MG63 (cell line): ENCODE results near the gene PKP3. TPM values are rescaled to one million over a fixed set of nuclear protein-coding genes. Genes with fewer than 3 reads are reported as not detected.
"Not testable (repeated sequence)": the region's sequence is repeated elsewhere in the genome, so short reads cannot be mapped to it uniquely, and the experiment has no call there.

Source experiments
- DNase-seq: peaks from one replicate; pipeline ENCODE4 v3.0.0-alpha.2; 2020
- H3K27me3 ChIP-seq: fragments of 250-450 bp; sonication (Bioruptor Pico); 2 replicates; pipeline ENCODE4 v1.5.1; 2020; ENCODE audit warnings: mild to moderate bottlenecking, moderate library complexity
- H3K36me3 ChIP-seq: fragments of 250-450 bp; sonication (Bioruptor Pico); 2 replicates; pipeline ENCODE4 v1.5.1; 2020; ENCODE audit warnings: mild to moderate bottlenecking, moderate library complexity
- H3K4me3 ChIP-seq: fragments of 250-450 bp; sonication (Bioruptor Pico); 2 replicates; pipeline ENCODE4 v1.5.1; 2020; ENCODE audit warnings: mild to moderate bottlenecking, moderate library complexity
- H3K9me3 ChIP-seq: fragments of 250-450 bp; sonication (Bioruptor Pico); 2 replicates; pipeline ENCODE4 v1.5.1; 2020; ENCODE audit warnings: mild to moderate bottlenecking, moderate library complexity
- total RNA-seq: library from RNA; depleted of rRNA; stranded (reverse); fragments of >200 nt; shearing (Covaris generic); gene quantifications from 2 replicates; pipeline ENCODE4 v1.2.3, GENCODE V29; 2014; ENCODE audit warnings: low replicate concordance

Gene PKP3
- total RNA-seq, 1 experiment from 2014 or later = 24.1 TPM

GRCh38 chr11:410711-411110, 16.7 kb downstream of the PKP3 start:
- H3K9me3 ChIP-seq, DNase-seq, H3K36me3 ChIP-seq, H3K4me3 ChIP-seq, H3K27me3 ChIP-seq: not testable (repeated sequence)

GRCh38 chr11:411520-411919, 17.5 kb downstream of the PKP3 start:
- not testable (repeated sequence) for H3K27me3 ChIP-seq, H3K9me3 ChIP-seq, H3K36me3 ChIP-seq, DNase-seq, H3K4me3 ChIP-seq

GRCh38 chr11:412641-413119, 18.7 kb downstream of the PKP3 start:
- no peak for DNase-seq
- no peak overlapping the region for H3K4me3 ChIP-seq
- no peaks in the 10 kb centered on the region for H3K27me3 ChIP-seq
- no peaks in the 10 kb centered on the region for H3K9me3 ChIP-seq
- H3K36me3 ChIP-seq = no peaks in the 10 kb centered on the region

- no peaks in the 10 kb centered on the region for H3K9me3 ChIP-seq
- DNase-seq = no peak
- H3K4me3 ChIP-seq = no peak overlapping the region
- H3K27me3 ChIP-seq = no peaks in the 10 kb centered on the region
- H3K36me3 ChIP-seq = no peaks in the 10 kb centered on the region
Observed at GRCh38 chr11:413120-414081, 19.4 kb downstream of the PKP3 start.

- H3K36me3 ChIP-seq = no peaks in the 10 kb centered on the region
- H3K27me3 ChIP-seq = no peaks in the 10 kb centered on the region
- no peak overlapping the region for H3K4me3 ChIP-seq
- no peak for DNase-seq
- H3K9me3 ChIP-seq = no peaks in the 10 kb centered on the region
Observed at GRCh38 chr11:414318-414857, 20.4 kb downstream of the PKP3 start.

GRCh38 chr11:415640-416041, 21.6 kb downstream of the PKP3 start:
- H3K9me3 ChIP-seq = no peaks in the 10 kb centered on the region
- no peaks in the 10 kb centered on the region for H3K27me3 ChIP-seq
- DNase-seq = no peak
- H3K4me3 ChIP-seq = no peak overlapping the region
- no peaks in the 10 kb centered on the region for H3K36me3 ChIP-seq

GRCh38 chr11:416051-416756, 22.2 kb downstream of the PKP3 start:
- no peak for DNase-seq
- H3K27me3 ChIP-seq = no peaks in the 10 kb centered on the region
- no peaks in the 10 kb centered on the region for H3K36me3 ChIP-seq
- peak overlapping the region; percentile 44 for H3K4me3 ChIP-seq
- H3K9me3 ChIP-seq = no peaks in the 10 kb centered on the region

GRCh38 chr11:416757-417621, 23.0 kb downstream of the PKP3 start:
- H3K36me3 ChIP-seq = no peaks in the 10 kb centered on the region
- no peaks in the 10 kb centered on the region for H3K9me3 ChIP-seq
- no peaks in the 10 kb centered on the region for H3K27me3 ChIP-seq
- peak overlapping the region; percentile 44 for H3K4me3 ChIP-seq
- DNase-seq = peak; percentile 52

- no peak for DNase-seq
- Histone ChIP-seq H3K36me3 (no peaks in the 10 kb centered on the region), H3K27me3 (no peaks in the 10 kb centered on the region), H3K9me3 (no peaks in the 10 kb centered on the region), H3K4me3 (no peak overlapping the region)
Observed at GRCh38 chr11:417652-418342, 23.8 kb downstream of the PKP3 start.

GRCh38 chr11:418343-419247, 24.6 kb downstream of the PKP3 start:
- no peak for DNase-seq
- Histone ChIP-seq H3K27me3 (no peaks in the 10 kb centered on the region), H3K4me3 (no peak overlapping the region), H3K9me3 (no peaks in the 10 kb centered on the region), H3K36me3 (no peaks in the 10 kb centered on the region)

GRCh38 chr11:419248-420005, 25.4 kb downstream of the PKP3 start:
- Histone ChIP-seq H3K27me3 (no peaks in the 10 kb centered on the region), H3K9me3 (no peaks in the 10 kb centered on the region), H3K36me3 (no peaks in the 10 kb centered on the region), H3K4me3 (no peak overlapping the region)
- no peak for DNase-seq

GRCh38 chr11:420054-420910, 26.3 kb downstream of the PKP3 start:
- Histone ChIP-seq H3K9me3 (no peaks in the 10 kb centered on the region), H3K36me3 (no peaks in the 10 kb centered on the region), H3K4me3 (no peak overlapping the region), H3K27me3 (no peaks in the 10 kb centered on the region)
- no peak for DNase-seq

GRCh38 chr11:420911-421321, 26.9 kb downstream of the PKP3 start:
- no peaks in the 10 kb centered on the region for H3K27me3 ChIP-seq
- no peaks in the 10 kb centered on the region for H3K9me3 ChIP-seq
- H3K36me3 ChIP-seq = no peaks in the 10 kb centered on the region
- H3K4me3 ChIP-seq = no peak overlapping the region
- no peak for DNase-seq

GRCh38 chr11:422249-422656, 28.2 kb downstream of the PKP3 start:
- H3K9me3 ChIP-seq = no peaks in the 10 kb centered on the region
- no peak overlapping the region for H3K4me3 ChIP-seq
- no peaks in the 10 kb centered on the region for H3K36me3 ChIP-seq
- H3K27me3 ChIP-seq = no peaks in the 10 kb centered on the region
- DNase-seq = no peak
